ENCODE measurements around the gene ELAC1.
"Not testable (repeated sequence)": the region's sequence is repeated elsewhere in the genome, so short reads cannot be mapped to it uniquely, and the experiment has no call there.

- TF ChIP-seq CTCF, EZH2, EZH2phosphoT487 (IDR thresholded peaks at IDR 0.05): not testable (repeated sequence)
These were observed 35.3 kb downstream of the ELAC1 start for GRCh38 chr18:51003174-51003573.
